Gastroesophageal sphincter (tissue), 3 donors: ENCODE measurements around the gene GLOD4.

Source experiments
- CTCF ChIP-seq, 4 experiments: fragments of 200-600 bp in 2 of 4; fragments of 450-650 bp in 2 of 4; sonication (generic) in 1 of 4; IDR thresholded peaks; one replicate each; pipeline ENCODE4 v1.5.1; 2017 to 2019; ENCODE audit warnings: antibody characterized with exemption in 4 of 4, mild to moderate bottlenecking in 2 of 4, moderate library complexity in 2 of 4
- EP300 ChIP-seq: sonication (generic); formaldehyde crosslinking; IDR thresholded peaks from one replicate; pipeline ENCODE4 v1.6.1; 2017; ENCODE audit warnings: antibody characterized with exemption, mild to moderate bottlenecking
- POLR2A ChIP-seq, 2 donors: fragments of 450-650 bp; IDR thresholded peaks; one replicate each; pipeline ENCODE4 v1.6.1; 2017; ENCODE audit warnings: antibody characterized with exemption in 2 of 2, mild to moderate bottlenecking in 2 of 2, moderate library complexity in 1 of 2
- POLR2AphosphoS5 ChIP-seq: sonication (generic); formaldehyde crosslinking; IDR thresholded peaks from one replicate; pipeline ENCODE4 v1.6.1; 2017; ENCODE audit warnings: antibody characterized with exemption

- TF ChIP-seq CTCF (IDR thresholded peaks at IDR 0.05) (no peak), POLR2AphosphoS5 (no peak), POLR2A (IDR thresholded peaks at IDR 0.05) (no peak), EP300 (no peak)
These were observed 39.8 kb downstream of the GLOD4 start for GRCh38 chr17:742147-742793.
